ENCODE measurements around the gene MERTK.

DNA sequence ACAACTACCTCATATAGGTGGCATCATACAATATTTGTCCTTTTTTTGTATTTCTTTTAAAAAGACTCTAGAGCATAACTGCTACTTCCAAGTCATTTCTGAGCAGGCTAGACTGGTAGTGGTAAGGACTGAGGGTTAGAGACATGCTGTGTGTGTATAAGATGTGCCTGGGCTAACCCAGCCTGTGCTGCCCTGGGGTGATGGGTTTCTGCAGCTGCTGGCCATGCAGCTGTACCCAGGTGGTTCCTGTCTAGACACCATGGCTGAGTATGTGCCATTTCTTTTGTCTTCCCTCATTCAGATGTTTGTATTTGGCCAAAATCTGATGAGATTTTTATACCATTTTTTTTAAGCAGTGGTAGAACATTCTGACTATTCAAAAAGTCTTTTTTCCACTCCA lies 40.0 kb downstream of the MERTK start:
- no peak for TF ChIP-seq EZH2phosphoT487 (IDR thresholded peaks at IDR 0.05; ENCODE audit: low read depth, severe bottlenecking, unreplicated experiment)
- TF ChIP-seq, protein P1, sequence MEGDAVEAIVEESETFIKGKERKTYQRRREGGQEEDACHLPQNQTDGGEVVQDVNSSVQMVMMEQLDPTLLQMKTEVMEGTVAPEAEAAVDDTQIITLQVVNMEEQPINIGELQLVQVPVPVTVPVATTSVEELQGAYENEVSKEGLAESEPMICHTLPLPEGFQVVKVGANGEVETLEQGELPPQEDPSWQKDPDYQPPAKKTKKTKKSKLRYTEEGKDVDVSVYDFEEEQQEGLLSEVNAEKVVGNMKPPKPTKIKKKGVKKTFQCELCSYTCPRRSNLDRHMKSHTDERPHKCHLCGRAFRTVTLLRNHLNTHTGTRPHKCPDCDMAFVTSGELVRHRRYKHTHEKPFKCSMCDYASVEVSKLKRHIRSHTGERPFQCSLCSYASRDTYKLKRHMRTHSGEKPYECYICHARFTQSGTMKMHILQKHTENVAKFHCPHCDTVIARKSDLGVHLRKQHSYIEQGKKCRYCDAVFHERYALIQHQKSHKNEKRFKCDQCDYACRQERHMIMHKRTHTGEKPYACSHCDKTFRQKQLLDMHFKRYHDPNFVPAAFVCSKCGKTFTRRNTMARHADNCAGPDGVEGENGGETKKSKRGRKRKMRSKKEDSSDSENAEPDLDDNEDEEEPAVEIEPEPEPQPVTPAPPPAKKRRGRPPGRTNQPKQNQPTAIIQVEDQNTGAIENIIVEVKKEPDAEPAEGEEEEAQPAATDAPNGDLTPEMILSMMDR (IDR thresholded peaks at IDR 0.05; ENCODE audit: poor library complexity): no peak

Data from hepatocyte (in vitro differentiated cells).